ENCODE results near the gene SPTBN4.
"Not testable (repeated sequence)": the region's sequence is repeated elsewhere in the genome, so short reads cannot be mapped to it uniquely, and the experiment has no call there.

SPTBN4 gene

DNA sequence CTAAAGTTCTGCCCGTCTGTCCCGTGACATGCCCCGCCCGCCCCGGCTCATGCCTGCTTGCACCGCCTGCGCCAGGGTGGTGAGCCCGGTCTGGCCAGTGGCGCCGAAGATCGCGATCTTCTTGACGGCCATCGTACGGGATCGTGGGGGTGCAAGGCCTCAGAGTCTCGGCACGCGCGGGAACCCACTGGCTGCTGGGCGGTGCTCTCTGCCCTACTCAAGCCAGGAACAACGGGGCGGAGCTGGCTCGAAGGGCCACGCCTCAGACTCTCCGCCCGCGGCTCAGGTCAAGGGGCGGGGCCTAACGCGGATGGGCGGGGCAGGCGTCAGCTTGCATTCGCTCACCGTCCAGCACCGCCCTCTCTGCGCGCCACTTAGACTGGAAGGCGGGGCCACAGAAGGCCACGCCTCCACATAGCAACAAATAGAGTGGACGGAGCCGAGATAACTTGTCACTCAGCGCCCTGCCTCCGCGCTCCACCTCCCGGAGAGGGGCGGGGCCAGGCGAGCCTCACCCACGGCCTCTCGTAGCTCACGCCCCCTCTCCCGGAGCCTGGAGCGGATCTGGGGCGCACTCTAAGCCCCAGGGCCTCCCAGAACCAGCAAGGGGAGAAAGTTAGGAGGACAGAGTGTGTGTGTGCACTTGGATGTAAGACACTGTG is 1.1 kb upstream of the SPTBN4 start, which contains the start of gene BLVRB:
Gene BLVRB, minus strand, starts transcription at position 189 of the 662 bp plus-strand sequence. Its CDS starts 57 bp downstream, at position 132.
- peak; percentile 100 for DNase-seq

DNA sequence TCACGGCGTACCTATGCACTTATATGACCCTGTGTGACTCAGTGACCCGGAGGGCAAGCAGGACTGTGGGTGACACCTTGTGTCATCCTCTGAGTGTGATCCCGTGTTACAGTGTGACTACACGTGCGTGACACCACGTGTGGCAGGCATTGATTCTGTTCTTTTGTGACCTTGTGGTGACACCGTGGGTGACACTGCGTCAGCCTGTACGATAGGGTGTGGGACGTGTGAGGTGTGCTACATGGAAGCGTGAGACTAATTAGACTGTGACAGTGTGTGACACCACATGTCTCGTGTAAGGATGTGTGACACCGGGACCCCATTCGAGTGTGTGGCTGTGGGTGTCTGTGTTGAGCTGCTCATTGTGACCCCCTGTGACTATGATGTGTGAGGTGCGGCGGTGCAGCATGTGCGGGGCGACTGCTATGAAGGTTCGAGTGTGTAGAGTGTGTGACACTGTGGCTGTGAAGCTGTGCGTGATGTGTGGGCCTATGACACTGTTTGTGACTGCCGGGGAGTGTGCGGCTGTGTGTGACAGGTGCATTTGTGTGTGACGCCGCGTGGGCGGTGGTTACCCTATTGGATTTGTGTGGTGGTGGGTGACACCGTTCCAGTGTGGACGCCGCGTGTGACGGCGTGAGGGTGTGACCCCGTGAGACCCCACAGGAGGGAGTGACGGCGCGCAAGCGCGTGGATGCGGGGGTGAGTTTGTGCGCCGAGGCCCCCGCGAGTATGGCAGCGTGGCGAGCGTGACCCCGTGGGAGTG is 399 bp upstream of the SPTBN4 start:
- no peak for DNase-seq

DNA sequence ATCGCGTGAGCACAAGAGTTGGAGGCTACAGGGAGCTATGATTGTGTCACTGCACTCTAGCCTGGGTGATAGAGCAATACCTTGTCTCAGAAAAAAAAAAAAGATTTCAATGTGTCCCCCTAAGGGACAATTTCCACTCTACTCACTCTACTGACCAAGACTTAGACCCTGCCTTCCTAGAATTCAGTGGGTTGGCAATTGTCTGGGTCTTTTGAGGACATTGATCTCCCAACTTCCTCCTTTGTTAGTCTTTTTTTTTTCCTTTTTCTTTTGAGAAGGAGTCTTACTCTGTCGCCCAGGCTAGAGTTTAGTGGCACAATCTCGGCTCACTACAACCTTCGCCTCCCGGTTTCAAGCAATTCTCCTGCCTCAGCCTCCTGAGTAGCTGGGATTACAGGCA is 2.2 kb downstream of the SPTBN4 start:
- DNase-seq: no peak

DNA sequence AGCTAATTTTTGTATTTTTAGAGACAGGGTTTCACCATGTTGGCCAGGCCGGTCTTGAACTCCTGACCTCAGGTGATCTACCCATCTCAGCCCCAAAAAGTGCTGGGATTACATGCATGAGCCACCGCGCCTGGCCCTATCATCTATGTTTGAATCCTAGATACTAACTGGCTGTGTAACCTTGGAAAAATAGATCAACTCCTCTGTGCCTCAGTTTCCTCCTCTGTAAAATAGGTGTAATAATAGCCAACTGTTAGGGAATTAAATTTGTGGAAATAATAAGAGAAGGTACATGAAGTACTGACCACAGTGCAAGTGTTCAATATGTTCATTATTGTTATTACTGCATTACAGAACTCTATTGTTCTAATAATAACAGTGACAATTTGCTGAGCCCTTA is 4.3 kb downstream of the SPTBN4 start:
- no peak for DNase-seq

DNA sequence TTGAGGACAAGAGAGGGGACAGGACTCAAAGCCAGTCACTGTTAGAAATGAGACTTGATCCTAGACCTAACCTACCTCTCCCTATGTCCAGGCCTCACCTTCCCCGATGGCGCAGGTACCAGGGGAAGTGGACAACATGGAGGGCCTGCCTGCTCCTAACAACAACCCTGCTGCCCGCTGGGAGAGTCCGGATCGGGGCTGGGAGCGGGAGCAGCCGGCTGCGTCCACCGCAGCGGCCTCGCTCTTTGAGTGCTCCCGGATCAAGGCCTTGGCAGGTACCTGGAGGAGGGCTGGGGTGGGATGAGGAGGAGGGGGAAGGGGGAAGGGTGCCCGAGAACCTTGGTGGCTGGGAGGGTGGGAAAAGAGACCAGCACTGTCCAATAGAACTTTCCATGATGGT is 5.7 kb downstream of the SPTBN4 start:
- no peak for DNase-seq

DNA sequence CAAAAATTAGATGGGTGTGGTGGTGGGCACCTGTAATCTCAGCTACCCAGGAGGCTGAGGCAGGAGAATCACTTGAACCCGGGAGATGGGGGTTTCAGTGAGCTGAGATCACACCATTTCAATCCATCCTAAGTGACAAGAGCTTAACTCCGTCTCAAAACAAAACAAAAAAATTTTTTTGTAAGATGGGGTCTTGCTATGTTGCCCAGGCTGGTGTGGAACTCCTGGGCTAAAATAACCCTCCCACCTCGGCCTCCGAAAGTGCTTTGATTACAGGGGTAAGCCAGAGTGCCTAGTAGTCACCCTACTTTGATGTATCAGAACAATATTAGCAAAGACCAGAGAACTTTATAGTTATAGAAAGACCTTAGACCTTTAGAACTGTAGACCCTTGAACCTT is 7.9 kb downstream of the SPTBN4 start:
- no peak for DNase-seq

DNA sequence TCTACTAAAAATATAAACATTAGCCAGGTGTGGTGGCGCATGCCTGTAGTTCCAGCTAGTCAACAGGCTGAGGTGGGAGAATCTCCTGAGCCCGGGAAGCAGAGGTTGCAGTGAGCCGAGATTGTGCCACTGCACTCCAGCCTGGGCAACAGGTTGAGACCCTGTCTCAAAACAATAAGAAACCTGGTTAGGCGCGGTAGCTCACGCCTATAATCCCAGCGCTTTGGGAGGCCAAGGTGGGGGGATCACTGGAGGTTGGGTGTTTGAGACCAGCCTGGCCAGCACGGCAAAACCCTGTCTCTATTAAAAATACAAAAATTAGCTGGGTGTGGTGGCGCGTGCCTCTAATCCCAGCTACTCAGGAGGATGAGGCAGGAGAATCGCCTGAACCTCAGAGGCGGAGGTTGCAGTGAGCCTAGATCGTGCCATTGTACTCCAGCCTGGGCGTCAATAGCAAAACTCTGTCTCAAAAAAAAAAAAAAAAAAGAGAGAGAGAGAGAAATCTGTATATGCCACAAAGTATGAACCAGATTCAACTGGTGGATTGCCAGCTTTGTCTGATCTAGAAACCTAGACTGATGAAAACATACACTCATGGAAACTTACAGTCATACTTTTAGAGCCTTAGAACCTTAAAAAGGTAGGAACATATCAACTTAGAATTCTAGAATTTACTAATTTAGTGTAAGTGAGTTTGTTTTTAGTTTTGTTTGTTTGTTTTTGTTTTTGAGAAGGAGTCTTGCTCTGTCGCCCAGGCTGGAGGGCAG is 9.3 kb downstream of the SPTBN4 start:
- DNase-seq: not testable (repeated sequence)

DNA sequence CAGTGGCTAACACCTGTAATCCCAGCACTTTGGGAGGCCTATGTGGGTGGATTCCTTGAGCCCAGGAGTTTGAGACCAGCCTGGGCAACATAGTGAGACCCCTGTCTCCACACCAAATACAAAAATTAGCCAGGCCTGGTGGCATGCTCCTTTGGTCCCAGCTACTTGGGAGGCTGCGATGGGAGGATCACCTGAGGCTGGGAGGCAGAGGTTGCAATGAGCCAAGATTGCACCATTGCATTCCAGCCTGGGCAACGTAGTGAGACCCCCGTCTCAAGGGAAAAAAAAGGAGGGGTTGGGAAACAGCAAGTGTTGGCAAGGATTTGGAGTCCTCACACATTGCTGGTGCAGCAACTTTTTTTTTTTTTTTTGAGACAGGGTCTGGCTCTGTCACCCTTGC is 19.2 kb downstream of the SPTBN4 start:
- no peak for DNase-seq

DNA sequence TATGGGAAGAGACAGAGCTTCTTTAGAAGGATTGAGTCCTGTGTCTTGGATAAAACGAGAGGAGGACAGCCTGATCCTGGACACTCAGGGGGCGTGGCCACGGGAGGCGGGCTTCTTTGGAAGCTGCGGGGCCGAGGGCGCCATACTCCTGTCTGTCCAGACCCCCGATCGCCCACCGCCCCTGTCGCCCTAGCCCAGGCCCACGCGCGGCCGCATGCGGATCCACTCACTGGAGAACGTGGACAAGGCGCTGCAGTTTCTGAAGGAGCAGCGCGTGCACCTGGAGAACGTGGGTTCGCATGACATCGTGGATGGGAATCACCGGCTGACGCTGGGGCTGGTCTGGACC is 23.1 kb downstream of the SPTBN4 start:
- DNase-seq: no peak

DNA sequence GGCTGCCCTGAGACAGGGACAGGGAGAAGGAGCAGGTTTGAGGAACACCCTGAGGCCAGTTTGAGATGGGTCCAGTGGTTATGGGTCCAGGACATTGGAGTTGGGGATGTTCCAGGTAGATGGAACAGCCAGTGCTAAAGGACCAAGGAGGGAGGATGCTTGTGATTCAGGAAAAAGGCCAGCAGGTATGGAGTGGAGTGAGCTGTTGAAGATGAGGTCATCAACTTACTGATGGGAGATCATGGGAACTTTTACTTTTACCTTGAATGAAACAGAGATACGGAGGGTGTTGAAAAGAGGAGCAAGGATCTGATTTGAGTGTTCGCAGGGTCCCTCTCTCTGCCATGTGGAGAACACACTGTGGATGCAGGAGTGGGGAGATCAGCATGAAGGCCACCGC is 25.5 kb downstream of the SPTBN4 start:
- no peak for DNase-seq

DNA sequence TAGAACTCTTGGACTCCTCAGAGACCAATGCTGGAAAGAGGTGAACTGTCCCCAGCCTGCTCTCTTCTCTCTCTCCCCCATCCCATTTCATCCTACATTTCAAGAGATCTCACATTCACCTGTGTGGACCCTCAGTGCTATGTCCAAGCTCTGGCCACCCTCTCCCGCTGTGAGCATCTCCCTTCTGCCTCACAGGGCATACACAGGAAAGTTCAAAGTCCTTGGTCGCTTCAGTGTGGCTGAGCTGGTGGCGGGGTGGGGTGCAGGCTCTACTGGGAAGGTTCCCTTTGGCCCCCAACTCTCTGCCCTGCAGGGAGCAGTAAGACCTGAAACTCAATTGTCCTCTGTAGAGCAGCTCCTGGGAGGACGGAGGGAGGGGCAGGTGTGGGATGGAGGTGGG is 27.0 kb downstream of the SPTBN4 start:
- no peak for DNase-seq

DNA sequence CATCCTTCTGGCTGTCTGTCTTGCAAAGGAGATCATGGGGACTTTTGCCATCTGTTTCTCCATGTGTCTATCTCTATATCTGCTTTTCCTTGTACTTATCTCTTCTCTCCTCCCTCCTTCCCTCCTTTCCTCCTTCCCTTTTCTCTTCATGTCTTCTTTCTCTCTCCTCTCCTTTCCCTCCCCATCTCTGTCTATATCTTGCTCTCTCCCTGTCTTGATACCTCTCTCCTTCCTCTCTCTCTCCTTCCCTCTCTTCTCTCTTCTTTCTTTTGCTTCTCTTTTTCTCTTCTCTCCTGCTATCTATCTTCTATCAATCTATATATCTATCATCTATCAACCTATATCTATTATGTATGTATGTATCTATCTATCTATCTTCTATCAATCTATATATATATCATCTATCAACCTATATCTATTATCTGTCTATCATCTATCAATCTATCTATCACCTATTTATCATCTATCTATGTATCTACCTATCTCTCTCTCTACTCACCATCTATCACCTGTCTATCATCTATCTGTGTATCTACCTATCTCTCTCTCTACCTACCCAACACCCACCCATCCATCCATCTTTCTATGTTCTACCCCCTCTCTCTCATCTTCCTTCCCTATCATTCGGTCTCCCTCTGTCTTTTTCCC is 27.5 kb downstream of the SPTBN4 start:
- no peak for DNase-seq

DNA sequence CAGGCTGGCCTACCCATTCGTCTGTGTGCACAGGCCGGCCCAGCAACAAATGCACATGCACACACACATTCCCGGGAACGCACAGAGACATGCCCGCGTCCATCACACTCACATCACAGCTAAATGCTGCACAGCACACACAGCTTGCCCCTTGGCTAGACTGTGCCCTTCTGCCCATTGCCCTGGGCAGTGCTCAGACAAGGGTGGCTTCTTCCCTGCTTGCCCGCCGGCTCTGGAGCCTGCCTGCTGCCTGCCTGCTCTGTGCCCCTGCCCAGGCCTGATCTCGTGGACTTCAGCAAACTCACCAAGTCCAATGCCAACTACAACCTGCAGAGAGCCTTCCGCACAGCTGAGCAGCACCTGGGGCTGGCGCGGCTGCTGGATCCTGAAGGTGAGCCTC is 30.4 kb downstream of the SPTBN4 start:
- no peak for DNase-seq

DNA sequence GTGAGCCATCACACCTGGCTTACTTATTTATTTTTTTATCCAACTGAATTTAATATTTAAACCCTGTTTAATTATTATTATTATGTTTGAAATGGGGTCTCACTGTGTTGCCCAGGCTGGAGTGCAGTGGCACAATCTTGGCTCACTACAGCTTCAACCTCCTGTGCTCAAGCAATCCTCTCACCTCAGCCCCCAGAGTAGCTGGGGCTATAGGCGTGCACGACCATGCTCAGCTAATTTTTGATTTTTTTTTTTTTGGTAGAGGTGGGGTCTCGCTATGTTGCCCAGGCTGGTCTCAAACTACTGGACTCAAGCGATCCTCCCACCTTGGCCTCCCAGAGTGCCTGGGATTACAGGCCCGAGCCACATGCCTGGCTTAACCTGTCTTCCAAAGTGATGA is 32.5 kb downstream of the SPTBN4 start:
- DNase-seq: no peak

DNA sequence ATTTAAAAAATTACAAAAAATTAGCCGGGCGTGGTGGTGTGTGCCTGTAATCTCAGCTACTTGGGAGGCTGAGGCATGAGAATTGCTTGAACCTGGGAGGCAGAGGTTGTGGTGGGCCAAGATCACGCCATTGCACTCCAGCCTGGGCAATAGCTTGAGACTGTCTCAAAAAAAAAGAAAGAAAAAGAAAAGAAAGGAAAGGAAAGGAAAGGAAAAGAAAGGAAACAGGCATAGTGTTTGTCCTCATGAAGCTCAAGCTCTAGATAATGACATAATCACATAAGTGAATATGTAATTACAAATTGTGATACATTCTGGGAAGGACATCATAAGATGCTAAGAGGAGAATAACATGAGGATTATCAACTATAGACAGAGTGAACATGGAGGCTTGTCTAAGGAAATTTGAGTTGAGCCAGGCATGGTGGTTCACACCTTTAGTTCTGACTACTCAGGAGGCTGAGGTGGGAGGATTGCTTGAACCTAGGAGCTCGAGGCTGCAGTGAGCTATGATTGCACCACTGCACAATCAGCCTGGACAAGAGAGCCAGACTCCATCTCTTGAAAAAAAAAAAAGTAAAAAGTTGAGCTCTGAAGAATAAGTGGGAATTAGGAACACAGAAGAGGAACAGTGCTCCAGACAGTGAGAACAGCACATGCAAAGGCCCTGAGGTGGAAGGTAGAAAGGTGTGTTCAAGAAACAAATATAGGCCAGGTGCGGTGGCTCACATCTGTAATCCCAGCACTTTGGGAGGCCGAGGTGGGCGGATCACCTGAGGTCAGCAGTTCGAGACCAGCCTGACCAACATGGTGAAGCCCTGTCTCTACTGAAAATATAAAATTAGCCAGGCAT is 34.1 kb downstream of the SPTBN4 start:
- DNase-seq: not testable (repeated sequence)

DNA sequence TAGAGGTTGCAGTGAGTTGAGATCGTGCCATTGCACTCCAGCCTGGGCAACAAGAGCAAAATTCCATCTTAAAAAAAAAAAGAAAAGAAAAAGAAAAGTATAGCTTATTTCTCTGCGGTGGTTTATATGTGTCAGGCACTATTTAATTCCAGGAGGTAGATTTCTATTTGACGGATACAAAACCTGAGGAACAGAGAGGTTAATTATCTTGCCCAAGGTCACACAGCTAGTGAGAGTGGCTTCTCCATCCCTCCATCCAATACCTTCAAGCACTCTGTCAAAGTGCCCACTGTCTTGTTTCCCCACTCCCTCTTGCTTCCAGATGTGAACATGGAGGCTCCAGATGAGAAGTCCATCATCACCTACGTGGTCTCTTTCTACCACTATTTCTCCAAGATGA is 34.8 kb downstream of the SPTBN4 start:
- DNase-seq: no peak

DNA sequence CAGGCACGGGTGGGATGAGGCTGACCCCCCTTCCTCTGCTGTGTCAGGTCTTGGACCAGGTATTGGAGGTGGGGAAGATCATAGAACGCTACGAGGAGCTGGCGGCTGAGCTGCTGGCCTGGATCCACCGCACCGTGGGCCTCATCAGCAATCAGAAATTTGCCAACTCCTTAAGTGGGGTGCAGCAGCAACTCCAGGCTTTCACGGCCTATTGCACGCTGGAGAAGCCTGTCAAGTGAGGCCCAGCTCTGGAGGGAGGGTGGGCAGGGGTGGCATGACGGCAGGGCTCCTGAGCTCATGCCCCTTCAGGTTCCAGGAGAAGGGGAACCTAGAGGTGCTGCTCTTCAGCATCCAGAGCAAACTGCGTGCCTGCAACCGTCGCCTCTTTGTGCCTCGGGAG is 35.3 kb downstream of the SPTBN4 start:
- DNase-seq: no peak

DNA sequence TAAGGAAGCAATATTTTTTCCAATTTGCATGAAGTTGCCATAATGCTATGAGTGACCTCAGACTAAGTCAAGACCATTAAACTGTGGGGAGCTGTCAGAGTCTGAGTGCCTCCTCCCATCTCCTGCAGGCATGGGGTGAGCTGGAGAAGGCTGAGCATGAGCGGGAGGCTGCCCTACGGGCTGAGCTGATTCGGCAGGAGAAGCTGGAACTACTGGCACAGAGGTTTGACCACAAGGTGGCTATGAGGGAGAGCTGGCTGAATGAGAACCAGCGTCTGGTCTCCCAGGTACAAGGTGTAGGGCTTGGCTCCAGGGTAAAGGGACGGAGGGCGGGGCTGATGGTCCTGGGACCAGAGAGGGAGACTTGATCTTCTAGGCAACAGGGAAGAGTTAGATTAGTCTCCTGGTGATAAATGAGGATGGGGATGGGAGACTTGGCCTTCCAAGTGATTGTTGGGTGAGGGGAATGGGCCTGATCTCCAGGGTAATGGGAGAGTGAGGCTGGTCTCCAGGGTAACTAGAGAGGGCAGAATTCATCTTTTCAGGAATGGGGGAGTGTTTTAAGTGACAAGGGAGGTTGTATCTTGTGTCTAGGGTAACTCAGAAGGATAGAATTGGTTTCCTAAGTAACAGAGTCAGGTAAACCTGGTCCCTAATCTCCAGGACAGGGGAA is 36.0 kb downstream of the SPTBN4 start:
- no peak for DNase-seq

DNA sequence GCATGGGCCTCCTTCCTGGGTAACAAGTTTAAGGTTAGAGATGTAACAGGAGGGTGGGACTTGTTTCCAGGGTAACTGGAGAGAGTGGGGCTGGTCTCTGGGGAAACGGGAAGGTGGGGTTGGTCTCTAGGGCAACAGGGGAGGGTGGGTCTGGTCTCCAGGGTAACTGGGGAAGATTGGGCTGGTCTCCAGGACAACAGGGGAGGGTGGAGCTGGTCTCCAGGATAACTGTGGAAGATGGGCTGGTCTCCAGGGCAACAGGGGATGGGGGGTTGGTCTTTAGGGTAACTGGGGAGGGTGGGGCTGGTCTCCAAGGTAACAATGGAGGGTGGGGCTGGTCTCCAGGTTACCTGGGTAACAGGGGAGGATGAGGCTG is 36.5 kb downstream of the SPTBN4 start:
- DNase-seq: no peak

DNA sequence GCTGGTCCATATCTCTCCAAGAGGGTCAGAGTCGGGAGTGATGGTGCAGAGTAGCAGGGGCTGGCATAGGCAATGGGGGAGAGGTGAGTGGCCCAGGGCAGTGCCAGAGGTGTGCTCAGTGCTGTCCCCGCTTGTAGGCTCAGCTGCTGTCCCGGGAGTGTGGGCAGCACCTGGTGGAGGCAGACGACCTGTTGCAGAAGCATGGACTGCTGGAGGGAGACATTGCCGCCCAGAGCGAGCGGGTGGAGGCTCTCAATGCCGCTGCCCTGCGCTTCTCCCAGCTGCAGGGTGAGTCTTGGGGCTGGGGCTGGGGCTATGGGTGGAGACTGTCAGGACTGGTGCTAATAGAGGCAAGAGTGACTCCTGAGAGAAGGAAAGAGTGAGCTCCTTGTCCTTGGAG is 39.3 kb downstream of the SPTBN4 start:
- DNase-seq: no peak

DNA sequence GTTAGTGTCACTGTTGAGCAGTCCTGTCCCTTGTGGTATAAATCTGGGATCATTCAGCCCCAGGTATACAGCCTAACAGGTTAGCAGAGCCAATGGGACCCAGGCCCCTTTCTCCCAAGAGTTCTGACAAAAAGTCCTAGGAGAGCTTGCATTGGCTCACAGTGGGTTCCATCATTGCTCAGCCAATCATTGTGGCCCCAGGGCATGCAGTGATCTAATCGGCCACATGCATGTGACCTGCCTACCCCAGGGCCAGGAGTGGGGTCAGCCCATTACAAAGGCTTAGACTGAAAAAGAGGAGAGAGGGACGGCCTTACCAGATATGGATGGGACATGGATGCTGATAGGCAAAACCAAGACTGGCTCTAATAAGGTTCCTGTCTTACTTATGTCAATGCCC is 41.1 kb downstream of the SPTBN4 start:
- no peak for DNase-seq

DNA sequence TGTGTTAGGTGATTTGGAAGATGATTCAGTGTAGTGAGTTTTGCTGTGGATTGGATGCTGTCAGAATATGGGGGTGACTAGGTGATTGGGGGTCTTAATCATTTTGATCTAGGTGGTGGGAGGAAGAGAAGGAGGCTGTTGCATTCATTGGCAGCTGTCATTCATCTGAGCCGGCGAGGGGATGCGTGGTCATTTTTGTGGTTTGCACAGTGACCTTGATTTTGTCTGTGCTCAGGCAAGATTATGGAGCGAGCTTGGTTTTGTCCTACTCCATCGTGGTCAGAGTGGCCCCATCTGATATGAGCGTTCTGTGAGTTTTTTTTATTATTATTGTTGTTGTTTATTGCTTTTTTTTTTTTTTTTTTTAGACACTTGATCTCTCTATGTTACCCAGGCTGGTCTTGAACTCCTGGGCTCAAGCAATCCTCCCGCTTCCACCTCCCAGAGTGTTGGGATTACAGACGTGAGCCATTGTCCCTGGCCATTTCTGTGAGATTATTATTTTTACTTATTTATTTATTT is 42.0 kb downstream of the SPTBN4 start:
- no peak for DNase-seq
